Bronchial epithelial cell (primary cell): ENCODE measurements around the gene CEND1. TPM values are rescaled to one million over a fixed set of nuclear protein-coding genes. Genes with fewer than 3 reads are reported as not detected.
A peak's percentile ranks its signal among the peaks of the same experiment; 100 is the strongest.

Experiments used
- DNase-seq: peaks from one replicate; pipeline ENCODE4 v3.0.0-alpha.2; 2010; ENCODE audit warnings: low read depth
- FAIRE-seq: peaks from 2 replicates; lab custom pipeline; 2011; peaks lifted over from hg19 to GRCh38; lab: Jason Lieb, UNC
- H3K27me3 ChIP-seq: 2 replicates; pipeline ENCODE4 v1.5.1; 2011; ENCODE audit warnings: low read length; ENCODE audit not compliant: control insufficient read depth, insufficient read depth
- H3K36me3 ChIP-seq: 2 replicates; pipeline ENCODE4 v1.5.1; 2011; ENCODE audit warnings: low read length; ENCODE audit not compliant: control insufficient read depth, insufficient read depth
- H3K4me3 ChIP-seq: 2 replicates; pipeline ENCODE4 v1.5.1; 2011; ENCODE audit warnings: mild to moderate bottlenecking, low read depth, low read length, control low read depth
- CTCF ChIP-seq: IDR thresholded peaks from 2 replicates; pipeline ENCODE4 v1.5.1; 2011; ENCODE audit warnings: mild to moderate bottlenecking, moderate library complexity, low read length, control low read depth, inconsistent platforms; ENCODE audit not compliant: insufficient read depth, severe bottlenecking
- total RNA-seq: library from RNA; depleted of rRNA; stranded (reverse); fragments of >200 nt; gene quantifications from 2 replicates; pipeline ENCODE4 v1.2.1, GENCODE V29; 2014

Gene CEND1
- total RNA-seq, 1 donor from 2014 or later, result not detected

- DNase-seq, result peak; percentile 45
- Histone ChIP-seq H3K36me3 (peaks cover 15% of the 10 kb centered on the region), H3K4me3 (peak overlapping the region; percentile 73), H3K27me3 (no peaks in the 10 kb centered on the region)
- no peak for FAIRE-seq
- TF ChIP-seq CTCF, result no peak
These were observed 29.4 kb upstream of the CEND1 start for GRCh38 chr11:819129-819931.

DNA sequence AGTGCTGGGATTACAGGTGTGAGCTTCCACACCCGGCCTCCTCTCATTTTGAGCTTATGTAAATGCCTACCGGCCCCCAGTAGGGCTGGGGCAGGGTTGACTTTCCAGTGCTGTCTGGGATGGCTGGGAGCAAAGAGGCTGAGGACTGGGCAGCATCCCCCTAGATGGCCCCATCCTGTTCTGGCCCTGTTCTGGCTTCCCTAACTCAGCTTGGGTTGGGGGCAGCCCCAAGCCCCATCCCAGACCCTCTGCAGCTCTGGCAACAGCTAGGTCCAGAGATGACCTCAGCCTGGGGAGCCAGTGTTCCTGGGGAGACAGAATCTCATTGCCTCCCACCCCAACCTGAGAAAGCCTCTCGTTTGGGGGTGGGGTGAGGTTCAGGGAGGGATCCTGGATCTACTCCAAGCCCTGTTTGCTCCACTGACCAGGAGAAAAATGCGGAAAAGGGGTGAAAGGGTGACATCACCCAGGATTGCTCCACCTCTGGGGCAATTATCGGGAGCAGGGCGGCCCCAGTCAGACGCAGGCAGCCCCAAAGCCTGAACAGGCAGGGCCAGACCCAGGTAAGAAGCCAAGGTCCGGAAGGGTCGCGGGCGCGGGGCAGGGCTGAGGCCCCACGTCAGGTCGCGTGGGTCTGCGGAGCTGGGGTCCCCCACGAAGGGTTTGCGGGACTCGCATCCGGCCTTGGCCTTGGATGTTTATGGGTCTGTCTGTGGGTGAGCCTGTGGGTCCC, 28.7 kb upstream of the CEND1 start, which contains the start of gene PNPLA2:
Gene PNPLA2, plus strand, starts transcription at position 519 of the 733 bp plus-strand sequence. CDS start 805 bp downstream, outside the sequence.
- Histone ChIP-seq H3K4me3 (peak within 1 kb of the TSS; percentile 73), H3K27me3 (no peaks in the 10 kb centered on the region), H3K36me3 (peaks cover 12% of the 10 kb centered on the region)
- FAIRE-seq (no peak), DNase-seq (peak; percentile 76)
- no peak for TF ChIP-seq CTCF

DNA sequence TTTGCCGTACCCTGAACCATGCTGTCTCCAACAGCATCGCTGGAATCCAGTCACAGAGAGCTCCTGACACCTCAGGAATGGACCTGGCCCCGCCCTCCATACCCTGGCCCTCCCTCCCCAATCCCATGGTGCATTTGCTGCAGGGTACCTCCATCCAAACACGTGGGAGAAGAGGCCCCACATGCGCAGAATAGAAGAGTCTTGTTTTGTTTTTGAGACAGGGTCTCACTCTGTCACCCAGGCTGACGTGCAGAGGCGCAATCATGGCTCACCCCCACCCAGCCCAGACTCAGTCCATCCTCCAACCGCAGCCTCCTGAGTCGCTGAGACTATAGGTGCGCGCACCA, 26.5 kb upstream of the CEND1 start:
- FAIRE-seq (no peak), DNase-seq (no peak)
- Histone ChIP-seq H3K36me3 (peaks cover 16% of the 10 kb centered on the region), H3K4me3 (no peak overlapping the region), H3K27me3 (no peaks in the 10 kb centered on the region)
- no peak for TF ChIP-seq CTCF

DNA sequence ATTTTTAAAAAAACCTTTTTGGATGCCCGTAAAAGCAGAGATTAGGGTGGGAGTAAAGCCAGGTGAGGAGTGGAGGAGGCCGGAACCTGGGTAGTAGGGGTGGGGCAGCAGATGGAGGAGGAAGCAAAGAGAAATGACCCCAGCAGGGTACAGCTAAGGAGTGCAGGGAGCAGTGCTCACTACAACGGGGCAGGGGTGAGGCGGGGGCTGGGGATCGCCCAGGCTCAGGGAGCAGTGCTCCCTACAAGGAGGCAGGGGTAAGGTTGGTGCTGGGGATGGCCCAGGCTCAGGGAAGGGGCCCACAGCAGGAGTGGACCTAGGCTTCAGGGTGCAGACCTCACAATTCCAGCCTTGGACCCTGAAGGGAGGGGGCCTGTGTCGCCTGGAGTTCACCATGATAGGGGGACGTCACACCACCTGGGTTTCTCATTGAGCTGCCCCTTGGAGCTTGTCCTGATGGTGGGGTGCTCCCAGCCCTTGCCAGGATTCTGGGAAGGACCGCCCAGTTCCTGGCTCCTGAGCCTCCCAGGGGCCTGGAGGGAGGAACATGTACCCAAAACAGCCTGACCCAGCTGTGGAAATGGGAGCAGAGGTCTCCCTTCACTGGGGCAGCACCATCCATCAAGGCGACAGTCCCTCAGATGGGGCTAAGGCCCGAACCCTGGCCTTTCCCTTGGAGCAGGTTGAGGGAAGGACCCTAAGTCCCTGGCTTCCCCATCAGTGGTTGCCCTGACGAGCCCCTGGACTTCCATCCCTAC, 26.0 kb upstream of the CEND1 start:
- Histone ChIP-seq H3K4me3 (no peak overlapping the region), H3K36me3 (peaks cover 20% of the 10 kb centered on the region), H3K27me3 (no peaks in the 10 kb centered on the region)
- TF ChIP-seq CTCF, result no peak
- DNase-seq, result no peak
- FAIRE-seq, result no peak

DNA sequence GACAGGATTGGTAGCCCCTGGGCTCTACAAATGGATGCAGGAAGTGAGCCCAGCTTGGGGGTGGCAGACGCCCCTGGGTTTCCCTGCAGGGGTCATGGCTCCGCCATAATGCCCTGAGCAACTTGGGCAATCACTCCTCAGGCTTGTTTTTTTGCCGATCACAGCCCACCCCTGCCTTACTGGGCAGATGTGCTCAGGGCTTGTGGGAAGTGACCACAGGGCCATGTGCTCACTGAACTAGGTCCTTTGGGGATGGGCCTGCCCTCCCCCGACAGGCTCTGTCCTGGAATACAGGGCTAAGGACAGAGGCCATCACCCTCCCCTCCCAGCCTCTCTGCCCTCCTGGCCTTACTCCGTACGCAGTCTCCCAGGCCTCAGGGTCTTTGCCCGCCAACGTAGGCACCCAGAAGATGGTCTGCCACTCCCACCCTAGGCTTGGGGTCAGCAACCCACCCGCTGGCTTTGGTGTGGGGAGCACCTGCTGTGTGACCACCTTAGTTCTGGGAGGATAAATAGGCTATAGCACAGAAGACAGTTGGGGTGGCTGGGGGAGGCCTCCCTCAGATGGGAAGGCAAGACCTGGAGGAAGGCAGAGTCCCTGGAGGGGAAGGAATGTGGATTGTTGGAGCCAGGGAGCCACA, 23.7 kb upstream of the CEND1 start:
- FAIRE-seq (no peak), DNase-seq (no peak)
- Histone ChIP-seq H3K27me3 (no peaks in the 10 kb centered on the region), H3K4me3 (no peak overlapping the region), H3K36me3 (peaks cover 21% of the 10 kb centered on the region)
- no peak for TF ChIP-seq CTCF
